ENCODE measurements around the gene CRYBA1. TPM values are rescaled to one million over a fixed set of nuclear protein-coding genes. Genes with fewer than 3 reads are reported as not detected.

CRYBA1 gene
- total RNA-seq, 2 donors from 2014 or later = not detected

DNA sequence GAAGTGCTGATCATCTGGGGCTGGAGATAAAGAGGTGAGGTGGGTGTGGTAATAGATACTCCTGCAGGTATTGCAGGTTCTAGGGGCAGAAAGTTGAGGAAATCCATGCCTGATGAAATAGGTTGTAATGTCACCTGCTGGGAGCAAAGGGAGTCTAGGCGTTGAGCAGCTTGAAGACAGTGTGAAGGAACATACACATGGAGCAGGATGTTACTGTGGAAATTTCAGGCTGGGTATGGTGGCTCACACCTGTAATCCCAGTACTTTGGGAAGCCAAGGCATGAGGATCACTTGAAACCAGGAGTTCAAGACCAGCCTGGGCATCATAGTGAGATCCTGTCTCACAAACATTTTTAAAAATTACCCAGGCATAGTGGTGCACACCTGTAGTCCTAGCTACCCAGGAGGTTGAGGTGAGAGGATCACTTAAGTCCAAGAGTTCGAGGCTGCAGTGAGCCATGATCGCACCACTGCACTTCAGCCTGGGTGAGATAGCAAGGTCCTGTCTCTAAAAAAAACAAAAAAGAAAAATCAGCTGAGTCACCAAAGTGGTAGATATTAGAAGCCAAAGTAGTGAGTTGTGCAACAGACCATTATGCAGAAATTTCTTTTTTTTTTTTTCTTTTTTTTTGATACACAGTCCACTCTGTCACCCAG, 9.1 kb upstream of the CRYBA1 start:
- DNase-seq (ENCODE audit: low spot score) = no peak
- H3K4me1 ChIP-seq (replicated peaks) = no peaks in the 10 kb centered on the region
- no peak overlapping the region for H3K27ac ChIP-seq
- intact Hi-C loops (cut with DNase I) = no loop called here
- no peak overlapping the region for H3K4me3 ChIP-seq
- no peaks in the 10 kb centered on the region for H3K27me3 ChIP-seq (replicated peaks; ENCODE audit: insufficient read depth)
- TF ChIP-seq POLR2AphosphoS5 (IDR thresholded peaks at IDR 0.05) (no peak), CTCF (IDR thresholded peaks at IDR 0.05) (no peak), POLR2A (IDR thresholded peaks at IDR 0.05) (no peak)
- H3K9me3 ChIP-seq = no peaks in the 10 kb centered on the region
- no peaks in the 10 kb centered on the region for H3K36me3 ChIP-seq
- WGBS = 94% methylated on average over 3 of the region's 3 CpGs

GRCh38 chr17:29238133-29238850, 8.4 kb upstream of the CRYBA1 start:
- Histone ChIP-seq H3K27ac (no peak overlapping the region), H3K4me3 (no peak overlapping the region), H3K27me3 (replicated peaks; ENCODE audit: insufficient read depth) (no peaks in the 10 kb centered on the region), H3K4me1 (replicated peaks) (no peaks in the 10 kb centered on the region), H3K9me3 (no peaks in the 10 kb centered on the region), H3K36me3 (no peaks in the 10 kb centered on the region)
- WGBS = 95% methylated on average over 8 of the region's 8 CpGs
- DNase-seq (ENCODE audit: low spot score) = no peak
- intact Hi-C loops (cut with DNase I) = no loop called here
- TF ChIP-seq POLR2AphosphoS5 (IDR thresholded peaks at IDR 0.05) (no peak), POLR2A (IDR thresholded peaks at IDR 0.05) (no peak), CTCF (IDR thresholded peaks at IDR 0.05) (no peak)

- TF ChIP-seq CTCF (IDR thresholded peaks at IDR 0.05) = no peak
- no peak for TF ChIP-seq POLR2A (IDR thresholded peaks at IDR 0.05)
- TF ChIP-seq POLR2AphosphoS5 (IDR thresholded peaks at IDR 0.05) = no peak
- DNase-seq (ENCODE audit: low spot score) = no peak
- Histone ChIP-seq H3K4me3 (no peak overlapping the region), H3K27me3 (replicated peaks; ENCODE audit: insufficient read depth) (no peaks in the 10 kb centered on the region), H3K27ac (no peak overlapping the region), H3K36me3 (no peaks in the 10 kb centered on the region), H3K9me3 (no peaks in the 10 kb centered on the region), H3K4me1 (replicated peaks) (no peaks in the 10 kb centered on the region)
- intact Hi-C loops (cut with DNase I) = loop anchor here (5.0 kb wide), 1 partner anchor 47 kb away; no protein-coding TSS in a partner anchor
- WGBS = 48% methylated on average over 2 of the region's 2 CpGs
Observed at GRCh38 chr17:29240477-29240876, 6.2 kb upstream of the CRYBA1 start.

GRCh38 chr17:29240968-29241963, 5.4 kb upstream of the CRYBA1 start:
- intact Hi-C loops (cut with DNase I) = loop anchor here (5.0 kb wide), 1 partner anchor 46 kb away; no protein-coding TSS in a partner anchor
- TF ChIP-seq POLR2AphosphoS5 (IDR thresholded peaks at IDR 0.05) (peak; percentile 5), POLR2A (IDR thresholded peaks at IDR 0.05) (no peak)
- no peaks in the 10 kb centered on the region for H3K27me3 ChIP-seq (replicated peaks; ENCODE audit: insufficient read depth)
- 87% methylated on average over 9 of the region's 9 CpGs for WGBS
- no peaks in the 10 kb centered on the region for H3K9me3 ChIP-seq
- no peak for DNase-seq (ENCODE audit: low spot score)
- no peaks in the 10 kb centered on the region for H3K4me1 ChIP-seq (replicated peaks)
- H3K36me3 ChIP-seq = no peaks in the 10 kb centered on the region
- H3K4me3 ChIP-seq = no peak overlapping the region
- no peak overlapping the region for H3K27ac ChIP-seq

DNA sequence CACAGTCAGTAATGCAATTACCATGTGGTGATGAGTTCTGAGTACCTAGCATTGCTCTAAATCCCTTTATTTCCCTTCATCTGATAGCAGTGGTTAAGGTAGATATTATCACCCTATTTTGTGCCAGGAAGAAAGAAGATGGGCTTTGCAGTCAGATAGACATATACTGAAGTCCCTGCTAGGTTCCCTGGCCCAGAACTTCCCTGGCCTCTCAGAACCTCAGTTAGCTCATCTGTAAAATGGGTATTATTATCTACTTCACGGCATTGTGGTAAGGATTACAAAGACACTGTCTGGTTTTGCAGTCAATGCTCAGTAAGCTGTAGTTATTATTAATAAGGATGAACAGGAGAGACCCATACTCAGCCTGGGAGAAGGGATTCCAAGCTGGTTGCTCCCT, 4.6 kb upstream of the CRYBA1 start:
- Histone ChIP-seq H3K27ac (no peak overlapping the region), H3K36me3 (no peaks in the 10 kb centered on the region), H3K27me3 (replicated peaks; ENCODE audit: insufficient read depth) (no peaks in the 10 kb centered on the region), H3K9me3 (no peaks in the 10 kb centered on the region), H3K4me3 (no peak overlapping the region), H3K4me1 (replicated peaks) (no peaks in the 10 kb centered on the region)
- WGBS = 84% methylated on average over 1 of the region's 1 CpG
- no peak for DNase-seq (ENCODE audit: low spot score)
- intact Hi-C loops (cut with DNase I) = loop anchor here (5.0 kb wide), 1 partner anchor 45 kb away; no protein-coding TSS in a partner anchor
- TF ChIP-seq POLR2AphosphoS5 (IDR thresholded peaks at IDR 0.05) (no peak), POLR2A (IDR thresholded peaks at IDR 0.05) (no peak), CTCF (IDR thresholded peaks at IDR 0.05) (no peak)
